GM23338 (cell line): Measurements from ENCODE around the gene ZBTB48. TPM values are rescaled to one million over a fixed set of nuclear protein-coding genes. Genes with fewer than 3 reads are reported as not detected.

ENCODE experiments used
- ATAC-seq: fragments of 200-7000 bp; cut with Tn5 transposase; 3 replicates; pipeline ENCODE4 v1.9.1; 2020
- DNase-seq: peaks from one replicate; pipeline ENCODE4 v3.0.0-alpha.2; 2015; ENCODE audit warnings: low spot score
- H2AFZ ChIP-seq: fragments of 200-600 bp; sonication (generic); 2 replicates; pipeline ENCODE4 v1.8.0; 2016; ENCODE audit warnings: antibody characterized with exemption, mild to moderate bottlenecking, moderate library complexity
- H3F3A ChIP-seq: fragments of 200-600 bp; sonication (generic); replicated peaks from 2 replicates; pipeline ENCODE4 v1.8.0; 2017; ENCODE audit warnings: antibody characterized with exemption, mixed run types, low read depth
- H3K27ac ChIP-seq: fragments of 200-600 bp; sonication (generic); 2 replicates; pipeline ENCODE4 v1.6.1; 2016; ENCODE audit warnings: low read depth
- H3K27me3 ChIP-seq: fragments of 200-600 bp; sonication (generic); 2 replicates; pipeline ENCODE4 v1.8.0; 2016; ENCODE audit warnings: mild to moderate bottlenecking, mixed run types, moderate library complexity; ENCODE audit not compliant: insufficient read depth
- H3K36me3 ChIP-seq: fragments of 200-600 bp; sonication (generic); 2 replicates; pipeline ENCODE4 v1.8.0; 2016; ENCODE audit warnings: mild to moderate bottlenecking; ENCODE audit not compliant: insufficient read depth
- H3K4me1 ChIP-seq: fragments of 200-600 bp; sonication (generic); 2 replicates; pipeline ENCODE4 v1.8.0; 2016; ENCODE audit warnings: mild to moderate bottlenecking, moderate library complexity; ENCODE audit not compliant: insufficient read depth
- H3K4me2 ChIP-seq: fragments of 200-600 bp; sonication (generic); 2 replicates; pipeline ENCODE4 v1.7.1; 2017; ENCODE audit warnings: mixed run types
- H3K4me3 ChIP-seq: fragments of 200-600 bp; sonication (generic); 2 replicates; pipeline ENCODE4 v1.6.1; 2016; ENCODE audit warnings: mixed run types
- H3K79me2 ChIP-seq: fragments of 200-600 bp; sonication (generic); replicated peaks from 2 replicates; pipeline ENCODE4 v1.8.0; 2017; ENCODE audit warnings: mild to moderate bottlenecking; ENCODE audit not compliant: insufficient read depth
- H3K9me2 ChIP-seq: fragments of 200-600 bp; sonication (generic); 2 replicates; pipeline ENCODE4 v1.8.0; 2017; ENCODE audit not compliant: insufficient read depth
- H4K20me1 ChIP-seq: fragments of 200-600 bp; sonication (generic); replicated peaks from 2 replicates; pipeline ENCODE4 v1.8.0; 2017; ENCODE audit warnings: mild to moderate bottlenecking; ENCODE audit not compliant: insufficient read depth
- H3K27ac Mint-ChIP-seq: 2 replicates; pipeline ENCODE4 v1.8.0; 2020; ENCODE audit warnings: inconsistent platforms, mild to moderate bottlenecking, moderate library complexity, mixed read lengths
- H3K27me3 Mint-ChIP-seq: 3 replicates; pipeline ENCODE4 v1.8.0; 2022; ENCODE audit warnings: low read depth, mild to moderate bottlenecking, moderate library complexity, mixed read lengths, inconsistent platforms; ENCODE audit not compliant: insufficient read depth, poor library complexity
- H3K36me3 Mint-ChIP-seq: 3 replicates; pipeline ENCODE4 v1.8.0; 2021; ENCODE audit warnings: low read depth, mild to moderate bottlenecking, inconsistent platforms, moderate library complexity, mixed read lengths
- H3K4me1 Mint-ChIP-seq: 3 replicates; pipeline ENCODE4 v1.8.0; 2020; ENCODE audit warnings: mild to moderate bottlenecking, inconsistent platforms, mixed read lengths
- H3K4me3 Mint-ChIP-seq: 3 replicates; pipeline ENCODE4 v1.8.0; 2021; ENCODE audit warnings: moderate library complexity, mild to moderate bottlenecking, inconsistent platforms, mixed read lengths
- H3K9me3 Mint-ChIP-seq: 3 replicates; pipeline ENCODE4 v1.8.0; 2020; ENCODE audit warnings: moderate library complexity, mild to moderate bottlenecking, inconsistent platforms, mixed read lengths
- CREB1 ChIP-seq: fragments of 250-450 bp; sonication (Bioruptor Pico); IDR thresholded peaks from 2 replicates; pipeline ENCODE4 v1.5.0; 2020; ENCODE audit warnings: low read depth, mild to moderate bottlenecking, moderate library complexity
- EZH2 ChIP-seq: fragments of 200-600 bp; sonication (generic); IDR thresholded peaks from one replicate; pipeline ENCODE4 v1.8.0; 2017; ENCODE audit warnings: antibody characterized with exemption, mild to moderate bottlenecking, low read depth; ENCODE audit not compliant: unreplicated experiment
- EZH2phosphoT487 ChIP-seq: fragments of 200-600 bp; sonication (generic); IDR thresholded peaks from one replicate; pipeline ENCODE4 v1.8.1; 2018; ENCODE audit warnings: antibody characterized with exemption; ENCODE audit not compliant: unreplicated experiment
- POLR2AphosphoS5 ChIP-seq: IDR thresholded peaks from 2 replicates; pipeline ENCODE4 v1.6.1; 2016; ENCODE audit warnings: antibody characterized with exemption, low read depth
- ZNF331 ChIP-seq: fragments of 250-450 bp; sonication (Bioruptor Pico); IDR thresholded peaks from 2 replicates; pipeline ENCODE4 v1.5.0; 2020; ENCODE audit warnings: low read depth, mild to moderate bottlenecking, moderate library complexity
- polyA plus RNA-seq: library from polyadenylated mRNA; unstranded; fragments of >200 nt; fragmentation: Nextera tagmentation; extraction: Ambion mirVana; gene quantifications from 2 replicates; pipeline ENCODE4 v1.2.1, GENCODE V29; 2016
- total RNA-seq: library from RNA; depleted of rRNA; stranded (reverse); fragments of >200 nt; shearing (Covaris generic); gene quantifications from 2 replicates; pipeline ENCODE4 v1.2.3, GENCODE V29; 2014
- TF ChIP-seq, protein P1 (sequence below): IDR thresholded peaks from one replicate; pipeline ENCODE4 v1.6.1; 2018; ENCODE audit warnings: antibody characterized with exemption; ENCODE audit not compliant: unreplicated experiment
- TF ChIP-seq, protein P2 (sequence below): IDR thresholded peaks from 2 replicates; pipeline ENCODE4 v1.6.1; 2016; ENCODE audit warnings: antibody characterized with exemption
- TF ChIP-seq, protein P3 (sequence below), 2 experiments: fragments of 200-600 bp in 1 of 2; sonication (generic) in 1 of 2; conservative IDR thresholded peaks; 2 replicates each; pipeline versions ENCODE4 v1.5.1 to v1.6.1; 2016 to 2017; ENCODE audit warnings: antibody characterized with exemption in 2 of 2, low read depth in 2 of 2, mild to moderate bottlenecking in 2 of 2, moderate library complexity in 1 of 2

ZBTB48 gene
- total and polyA plus RNA-seq, 2 experiments from 2014 or later: 17.3 to 25.5 TPM

DNA sequence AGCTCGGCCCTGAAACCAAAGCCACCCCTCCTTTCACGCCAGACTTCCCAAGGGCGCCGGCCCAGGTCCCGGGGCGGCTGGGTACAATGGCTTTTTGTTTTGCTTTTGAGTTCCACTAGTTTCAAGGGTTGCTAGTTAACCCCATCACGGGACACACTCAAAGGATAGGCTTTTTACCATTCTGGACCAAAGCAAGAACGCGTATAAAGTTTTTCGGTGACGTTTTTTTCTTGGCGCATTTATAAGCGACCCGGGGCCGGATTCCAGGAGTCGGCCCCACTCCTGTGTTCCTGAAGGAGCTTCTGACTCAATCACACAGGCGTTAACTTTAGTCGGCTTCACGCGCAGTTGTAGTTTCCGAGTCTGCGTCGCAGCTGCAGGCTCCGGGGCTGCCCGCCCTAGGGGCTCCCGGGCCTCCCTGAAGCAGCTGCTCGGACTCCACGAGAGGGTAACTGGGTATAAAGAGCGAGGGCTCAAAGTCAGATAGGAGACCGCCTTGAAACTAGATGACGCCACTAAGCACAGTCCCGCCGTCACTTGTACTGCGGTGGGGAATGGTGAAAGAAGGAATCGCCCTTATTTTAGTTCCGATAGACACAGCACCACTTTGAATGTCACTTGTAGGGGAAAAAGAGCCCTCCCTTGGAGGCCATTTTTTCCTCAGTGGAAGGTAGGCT lies 23.6 kb downstream of the ZBTB48 start (continued):
- no peak for TF ChIP-seq EZH2
- TF ChIP-seq EZH2phosphoT487: no peak
- no peak for TF ChIP-seq ZNF331 (CRISPR knock-in tag)

DNA sequence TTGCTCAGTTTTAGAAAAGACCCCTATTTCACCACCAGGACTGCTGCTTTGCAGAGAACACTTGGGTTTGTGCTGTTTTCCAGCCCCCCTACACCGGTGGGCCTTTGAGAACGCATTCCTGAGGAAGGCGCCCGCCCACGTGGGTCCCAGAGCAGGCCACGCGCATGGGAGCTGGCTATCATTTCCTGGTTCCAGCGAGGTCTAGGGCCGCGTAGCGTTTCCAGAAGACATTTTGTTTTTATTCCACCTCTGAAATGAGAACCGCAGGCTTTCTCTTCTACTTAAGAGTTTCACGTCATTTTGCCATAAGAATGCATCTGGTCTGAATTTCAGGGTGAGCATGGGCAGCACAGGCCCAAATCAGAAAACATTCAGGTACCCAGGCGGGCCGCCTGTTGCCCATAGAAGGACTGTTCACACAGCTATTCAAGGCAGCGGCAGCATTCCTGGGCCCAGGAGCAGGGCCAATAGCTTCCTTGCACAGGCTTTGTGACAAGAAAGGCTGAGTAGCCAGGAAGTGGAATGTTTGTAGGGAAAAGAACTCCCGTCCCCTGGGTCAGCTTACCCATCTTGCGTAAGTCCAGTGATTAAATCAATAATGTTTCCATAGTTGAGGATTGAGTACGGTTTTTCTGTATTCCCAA lies 24.2 kb downstream of the ZBTB48 start:
- H3K36me3 ChIP-seq: no peaks in the 10 kb centered on the region
- peak overlapping the region; percentile 97 for H3K27ac Mint-ChIP-seq
- DNase-seq (peak; percentile 93), ATAC-seq (peak; percentile 49)
- peaks cover 5% of the 10 kb centered on the region; the same call in 1 of the 2 replicates for H3K27me3 ChIP-seq
- TF ChIP-seq, protein P1, sequence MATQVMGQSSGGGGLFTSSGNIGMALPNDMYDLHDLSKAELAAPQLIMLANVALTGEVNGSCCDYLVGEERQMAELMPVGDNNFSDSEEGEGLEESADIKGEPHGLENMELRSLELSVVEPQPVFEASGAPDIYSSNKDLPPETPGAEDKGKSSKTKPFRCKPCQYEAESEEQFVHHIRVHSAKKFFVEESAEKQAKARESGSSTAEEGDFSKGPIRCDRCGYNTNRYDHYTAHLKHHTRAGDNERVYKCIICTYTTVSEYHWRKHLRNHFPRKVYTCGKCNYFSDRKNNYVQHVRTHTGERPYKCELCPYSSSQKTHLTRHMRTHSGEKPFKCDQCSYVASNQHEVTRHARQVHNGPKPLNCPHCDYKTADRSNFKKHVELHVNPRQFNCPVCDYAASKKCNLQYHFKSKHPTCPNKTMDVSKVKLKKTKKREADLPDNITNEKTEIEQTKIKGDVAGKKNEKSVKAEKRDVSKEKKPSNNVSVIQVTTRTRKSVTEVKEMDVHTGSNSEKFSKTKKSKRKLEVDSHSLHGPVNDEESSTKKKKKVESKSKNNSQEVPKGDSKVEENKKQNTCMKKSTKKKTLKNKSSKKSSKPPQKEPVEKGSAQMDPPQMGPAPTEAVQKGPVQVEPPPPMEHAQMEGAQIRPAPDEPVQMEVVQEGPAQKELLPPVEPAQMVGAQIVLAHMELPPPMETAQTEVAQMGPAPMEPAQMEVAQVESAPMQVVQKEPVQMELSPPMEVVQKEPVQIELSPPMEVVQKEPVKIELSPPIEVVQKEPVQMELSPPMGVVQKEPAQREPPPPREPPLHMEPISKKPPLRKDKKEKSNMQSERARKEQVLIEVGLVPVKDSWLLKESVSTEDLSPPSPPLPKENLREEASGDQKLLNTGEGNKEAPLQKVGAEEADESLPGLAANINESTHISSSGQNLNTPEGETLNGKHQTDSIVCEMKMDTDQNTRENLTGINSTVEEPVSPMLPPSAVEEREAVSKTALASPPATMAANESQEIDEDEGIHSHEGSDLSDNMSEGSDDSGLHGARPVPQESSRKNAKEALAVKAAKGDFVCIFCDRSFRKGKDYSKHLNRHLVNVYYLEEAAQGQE: no peak
- TF ChIP-seq, protein P2, sequence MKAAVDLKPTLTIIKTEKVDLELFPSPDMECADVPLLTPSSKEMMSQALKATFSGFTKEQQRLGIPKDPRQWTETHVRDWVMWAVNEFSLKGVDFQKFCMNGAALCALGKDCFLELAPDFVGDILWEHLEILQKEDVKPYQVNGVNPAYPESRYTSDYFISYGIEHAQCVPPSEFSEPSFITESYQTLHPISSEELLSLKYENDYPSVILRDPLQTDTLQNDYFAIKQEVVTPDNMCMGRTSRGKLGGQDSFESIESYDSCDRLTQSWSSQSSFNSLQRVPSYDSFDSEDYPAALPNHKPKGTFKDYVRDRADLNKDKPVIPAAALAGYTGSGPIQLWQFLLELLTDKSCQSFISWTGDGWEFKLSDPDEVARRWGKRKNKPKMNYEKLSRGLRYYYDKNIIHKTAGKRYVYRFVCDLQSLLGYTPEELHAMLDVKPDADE: no peak
- no peak; the same call in 1 of the 2 replicates for TF ChIP-seq CREB1 (CRISPR knock-in tag)
- peak; percentile 62 for TF ChIP-seq POLR2AphosphoS5
- TF ChIP-seq EZH2: no peak
- TF ChIP-seq, protein P3, sequence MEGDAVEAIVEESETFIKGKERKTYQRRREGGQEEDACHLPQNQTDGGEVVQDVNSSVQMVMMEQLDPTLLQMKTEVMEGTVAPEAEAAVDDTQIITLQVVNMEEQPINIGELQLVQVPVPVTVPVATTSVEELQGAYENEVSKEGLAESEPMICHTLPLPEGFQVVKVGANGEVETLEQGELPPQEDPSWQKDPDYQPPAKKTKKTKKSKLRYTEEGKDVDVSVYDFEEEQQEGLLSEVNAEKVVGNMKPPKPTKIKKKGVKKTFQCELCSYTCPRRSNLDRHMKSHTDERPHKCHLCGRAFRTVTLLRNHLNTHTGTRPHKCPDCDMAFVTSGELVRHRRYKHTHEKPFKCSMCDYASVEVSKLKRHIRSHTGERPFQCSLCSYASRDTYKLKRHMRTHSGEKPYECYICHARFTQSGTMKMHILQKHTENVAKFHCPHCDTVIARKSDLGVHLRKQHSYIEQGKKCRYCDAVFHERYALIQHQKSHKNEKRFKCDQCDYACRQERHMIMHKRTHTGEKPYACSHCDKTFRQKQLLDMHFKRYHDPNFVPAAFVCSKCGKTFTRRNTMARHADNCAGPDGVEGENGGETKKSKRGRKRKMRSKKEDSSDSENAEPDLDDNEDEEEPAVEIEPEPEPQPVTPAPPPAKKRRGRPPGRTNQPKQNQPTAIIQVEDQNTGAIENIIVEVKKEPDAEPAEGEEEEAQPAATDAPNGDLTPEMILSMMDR (conservative IDR thresholded peaks at IDR 0.05; ENCODE audit: low read depth in 2 of 2): no peak
- H3K4me3 Mint-ChIP-seq: peak overlapping the region; percentile 73
- peaks cover 18% of the 10 kb centered on the region; the same call in 2 of the 3 replicates for H3K36me3 Mint-ChIP-seq
- H3K4me1 Mint-ChIP-seq: peaks cover 20% of the 10 kb centered on the region
- peaks cover 10% of the 10 kb centered on the region; the same call in 1 of the 2 replicates for H3F3A ChIP-seq
- peak overlapping the region; percentile 98 for H3K4me3 ChIP-seq
- H3K9me2 ChIP-seq: no peaks in the 10 kb centered on the region
- peak overlapping the region; percentile 1; the same call in 1 of the 2 replicates for H2AFZ ChIP-seq
- H3K27ac ChIP-seq: peak overlapping the region; percentile 94
- H3K27me3 Mint-ChIP-seq: peaks cover 20% of the 10 kb centered on the region
- peaks cover 9% of the 10 kb centered on the region for H3K4me1 ChIP-seq
- H3K9me3 Mint-ChIP-seq: no peaks in the 10 kb centered on the region
- H3K79me2 ChIP-seq: peaks cover 29% of the 10 kb centered on the region
- peaks cover 22% of the 10 kb centered on the region for H4K20me1 ChIP-seq
- H3K4me2 ChIP-seq: peak overlapping the region; percentile 81
